HEK293 (cell line): ENCODE results near the gene STAB1.

Experiments
- PRDM1 ChIP-seq: fragments of 450-650 bp; formaldehyde crosslinking; IDR thresholded peaks from 2 replicates; pipeline ENCODE4; 2016; ENCODE audit warnings: missing biosample characterization, missing genetic modification characterization
- ZBTB44 ChIP-seq: fragments of 450-650 bp; IDR thresholded peaks from 2 replicates; pipeline ENCODE4 v1.5.1; 2018; ENCODE audit warnings: missing biosample characterization, mild to moderate bottlenecking, missing genetic modification characterization
- ZNF549 ChIP-seq: fragments of 450-650 bp; IDR thresholded peaks from 2 replicates; pipeline ENCODE4 v1.5.1; 2018; ENCODE audit warnings: missing biosample characterization, missing genetic modification characterization, mild to moderate bottlenecking, inconsistent platforms, moderate library complexity
- ZNF768 ChIP-seq: fragments of 450-650 bp; formaldehyde crosslinking; IDR thresholded peaks from 2 replicates; pipeline ENCODE4 v1.5.1; 2018; ENCODE audit warnings: missing biosample characterization, mild to moderate bottlenecking, missing genetic modification characterization
- TF ChIP-seq, protein P1 (sequence below): fragments of 450-650 bp; formaldehyde crosslinking; IDR thresholded peaks from 2 replicates; pipeline ENCODE4 v1.5.1; 2016; ENCODE audit warnings: missing biosample characterization, missing genetic modification characterization

DNA sequence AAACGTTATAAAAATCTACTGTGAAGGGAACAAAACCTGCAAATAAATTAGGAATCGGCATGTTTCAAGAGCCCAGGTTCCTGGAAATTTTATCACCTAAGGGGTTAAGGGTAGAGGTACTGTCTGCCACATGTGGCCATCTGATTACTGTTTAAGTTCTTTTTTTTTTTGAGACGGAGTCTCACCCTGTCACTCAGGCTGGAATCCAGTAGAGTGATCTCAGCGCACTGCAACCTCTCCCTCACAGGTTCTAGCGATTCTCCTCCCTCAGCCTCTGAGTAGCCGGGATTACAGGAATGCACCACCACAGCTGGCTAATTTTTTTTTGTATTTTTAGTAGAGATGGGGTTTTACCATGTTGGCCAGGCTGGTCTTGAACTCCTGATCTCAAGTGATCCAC lies 77.1 kb downstream of the STAB1 start:
- TF ChIP-seq ZNF549 (tag by site-specific recombination), result no peak
- TF ChIP-seq, protein P1, sequence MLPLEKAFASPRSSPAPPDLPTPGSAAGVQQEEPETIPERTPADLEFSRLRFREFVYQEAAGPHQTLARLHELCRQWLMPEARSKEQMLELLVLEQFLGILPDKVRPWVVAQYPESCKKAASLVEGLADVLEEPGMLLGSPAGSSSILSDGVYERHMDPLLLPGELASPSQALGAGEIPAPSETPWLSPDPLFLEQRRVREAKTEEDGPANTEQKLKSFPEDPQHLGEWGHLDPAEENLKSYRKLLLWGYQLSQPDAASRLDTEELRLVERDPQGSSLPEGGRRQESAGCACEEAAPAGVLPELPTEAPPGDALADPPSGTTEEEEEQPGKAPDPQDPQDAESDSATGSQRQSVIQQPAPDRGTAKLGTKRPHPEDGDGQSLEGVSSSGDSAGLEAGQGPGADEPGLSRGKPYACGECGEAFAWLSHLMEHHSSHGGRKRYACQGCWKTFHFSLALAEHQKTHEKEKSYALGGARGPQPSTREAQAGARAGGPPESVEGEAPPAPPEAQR (tag by site-specific recombination), result no peak
- TF ChIP-seq ZNF768, result no peak
- no peak for TF ChIP-seq PRDM1 (tag by site-specific recombination)
- no peak for TF ChIP-seq ZBTB44 (tag by site-specific recombination)
